A673 (cell line): ENCODE measurements around the gene ANKRD11.

Experiments used
- CTCF ChIP-seq: fragments of 300-800, 200-600 bp; sonication (generic); conservative IDR thresholded peaks from 2 replicates; pipeline ENCODE4 v1.5.1; 2017; ENCODE audit warnings: low read depth, mild to moderate bottlenecking, antibody characterized with exemption, low read length, moderate library complexity, mixed read lengths
- EZH2 ChIP-seq: fragments of 200-600 bp; sonication (generic); IDR thresholded peaks from 2 replicates; pipeline ENCODE4 v1.6.1; 2017; ENCODE audit warnings: borderline replicate concordance, low read depth, mild to moderate bottlenecking, mixed read lengths, antibody characterized with exemption, low read length; ENCODE audit not compliant: poor library complexity, severe bottlenecking

GRCh38 chr16:89330177-89330856 lies 160.0 kb downstream of the ANKRD11 start:
- TF ChIP-seq CTCF (no peak), EZH2 (no peak)
